Parathyroid adenoma (tissue), 2 donors: ENCODE data around the gene UGDH.
"Not testable (repeated sequence)": the region's sequence is repeated elsewhere in the genome, so short reads cannot be mapped to it uniquely, and the experiment has no call there.

Source experiments
- H2AFZ ChIP-seq: fragments of 300-600 bp; sonication (generic); one replicate; pipeline ENCODE4 v1.7.0; 2017; ENCODE audit warnings: antibody characterized with exemption, mild to moderate bottlenecking
- H3K27ac ChIP-seq: fragments of 300-600 bp; sonication (generic); one replicate; pipeline ENCODE4 v1.7.0; 2017
- H3K27me3 ChIP-seq: fragments of 300-600 bp; sonication (generic); one replicate; pipeline ENCODE4 v1.7.0; 2017; ENCODE audit warnings: low read length; ENCODE audit not compliant: control insufficient read depth, insufficient read depth
- H3K36me3 ChIP-seq: fragments of 300-600 bp; sonication (generic); one replicate; pipeline ENCODE4 v1.7.0; 2017; ENCODE audit warnings: low read length; ENCODE audit not compliant: control insufficient read depth, insufficient read depth
- H3K4me1 ChIP-seq: fragments of 300-600 bp; sonication (generic); one replicate; pipeline ENCODE4 v1.7.0; 2017; ENCODE audit warnings: control low read depth
- H3K4me2 ChIP-seq: fragments of 300-600 bp; sonication (generic); one replicate; pipeline ENCODE4 v1.7.0; 2017; ENCODE audit warnings: low read length
- H3K4me3 ChIP-seq: fragments of 300-600 bp; sonication (generic); one replicate; pipeline ENCODE4 v1.7.0; 2017; ENCODE audit warnings: low read depth, low read length
- H3K79me2 ChIP-seq: fragments of 300-600 bp; sonication (generic); one replicate; pipeline ENCODE4 v1.7.0; 2017; ENCODE audit warnings: control low read depth
- H3K9ac ChIP-seq: fragments of 300-600 bp; sonication (generic); one replicate; pipeline ENCODE4 v1.7.0; 2017; ENCODE audit warnings: mild to moderate bottlenecking
- H3K9me3 ChIP-seq: fragments of 300-600 bp; sonication (generic); one replicate; pipeline ENCODE4 v1.7.0; 2017; ENCODE audit warnings: low read length; ENCODE audit not compliant: control insufficient read depth
- TF ChIP-seq, protein P1 (sequence below): fragments of 300-600 bp; sonication (generic); IDR thresholded peaks from one replicate; pipeline ENCODE4 v1.7.0; 2017; ENCODE audit warnings: antibody characterized with exemption, mild to moderate bottlenecking
- donor health status: primary hyperparathyroidism.

Gene UGDH

DNA sequence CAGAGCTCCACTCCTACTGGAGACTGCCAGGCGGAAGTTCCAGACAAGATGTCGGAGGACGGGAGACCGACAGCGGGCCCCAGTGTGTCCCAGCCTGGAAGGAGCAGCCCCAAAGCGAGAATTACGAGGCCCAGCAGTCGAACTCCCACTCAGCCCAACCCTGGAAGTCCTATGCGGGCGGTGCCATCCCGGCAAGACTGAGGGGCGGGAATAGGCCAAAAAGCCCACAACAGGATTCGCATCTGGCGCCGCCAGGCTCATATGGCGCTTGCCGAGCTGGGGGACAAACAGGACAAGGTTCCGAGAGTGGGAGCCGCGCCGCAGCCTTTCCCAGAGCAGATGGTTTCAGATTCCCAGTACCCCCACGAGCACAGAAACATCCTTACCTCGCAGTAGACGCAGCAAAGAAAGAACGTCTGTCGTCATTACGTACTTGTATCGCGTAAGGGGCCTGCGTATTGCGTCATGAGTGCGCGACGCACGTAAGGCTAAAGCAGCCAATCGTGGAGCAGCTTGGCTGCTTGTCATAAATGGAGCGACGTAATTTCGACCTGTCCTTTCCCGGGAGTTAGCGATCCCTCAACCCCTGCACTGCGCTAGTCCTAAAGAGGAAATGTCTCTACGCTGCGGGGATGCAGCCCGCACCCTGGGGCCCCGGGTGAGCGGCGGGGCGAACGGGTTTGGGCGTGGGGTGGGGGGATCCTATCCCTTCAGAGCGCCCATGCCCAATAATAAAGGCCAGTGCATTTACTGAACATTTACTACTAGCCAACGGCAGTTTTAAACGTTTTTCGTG lies 68.5 kb downstream of the UGDH start, which contains the start of the genes LIAS and RPL9:
Gene LIAS, plus strand, starts transcription at position 552 of the 796 bp plus-strand sequence. Its CDS starts 62 bp downstream, at position 614.
Gene RPL9, minus strand, starts transcription at position 418 of the 796 bp plus-strand sequence. CDS start 483 bp downstream, outside the sequence.
- peak within 1 kb of the TSS; percentile 97 for H3K4me2 ChIP-seq
- H3K4me1 ChIP-seq = peaks cover 9% of the 10 kb centered on the region
- H3K79me2 ChIP-seq = peaks cover 15% of the 10 kb centered on the region
- H2AFZ ChIP-seq = peak within 1 kb of the TSS; percentile 95
- H3K36me3 ChIP-seq = no peaks in the 10 kb centered on the region
- TF ChIP-seq, protein P1, sequence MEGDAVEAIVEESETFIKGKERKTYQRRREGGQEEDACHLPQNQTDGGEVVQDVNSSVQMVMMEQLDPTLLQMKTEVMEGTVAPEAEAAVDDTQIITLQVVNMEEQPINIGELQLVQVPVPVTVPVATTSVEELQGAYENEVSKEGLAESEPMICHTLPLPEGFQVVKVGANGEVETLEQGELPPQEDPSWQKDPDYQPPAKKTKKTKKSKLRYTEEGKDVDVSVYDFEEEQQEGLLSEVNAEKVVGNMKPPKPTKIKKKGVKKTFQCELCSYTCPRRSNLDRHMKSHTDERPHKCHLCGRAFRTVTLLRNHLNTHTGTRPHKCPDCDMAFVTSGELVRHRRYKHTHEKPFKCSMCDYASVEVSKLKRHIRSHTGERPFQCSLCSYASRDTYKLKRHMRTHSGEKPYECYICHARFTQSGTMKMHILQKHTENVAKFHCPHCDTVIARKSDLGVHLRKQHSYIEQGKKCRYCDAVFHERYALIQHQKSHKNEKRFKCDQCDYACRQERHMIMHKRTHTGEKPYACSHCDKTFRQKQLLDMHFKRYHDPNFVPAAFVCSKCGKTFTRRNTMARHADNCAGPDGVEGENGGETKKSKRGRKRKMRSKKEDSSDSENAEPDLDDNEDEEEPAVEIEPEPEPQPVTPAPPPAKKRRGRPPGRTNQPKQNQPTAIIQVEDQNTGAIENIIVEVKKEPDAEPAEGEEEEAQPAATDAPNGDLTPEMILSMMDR = no peak
- peak within 1 kb of the TSS; percentile 96 for H3K4me3 ChIP-seq
- H3K27ac ChIP-seq = peak within 1 kb of the TSS; percentile 90
- H3K27me3 ChIP-seq = no peaks in the 10 kb centered on the region
- H3K9me3 ChIP-seq = no peaks in the 10 kb centered on the region
- H3K9ac ChIP-seq = peak within 1 kb of the TSS; percentile 53

- not testable (repeated sequence) for H3K4me1 ChIP-seq
Measured at GRCh38 chr4:39458161-39458504, 69.1 kb downstream of the UGDH start.

DNA sequence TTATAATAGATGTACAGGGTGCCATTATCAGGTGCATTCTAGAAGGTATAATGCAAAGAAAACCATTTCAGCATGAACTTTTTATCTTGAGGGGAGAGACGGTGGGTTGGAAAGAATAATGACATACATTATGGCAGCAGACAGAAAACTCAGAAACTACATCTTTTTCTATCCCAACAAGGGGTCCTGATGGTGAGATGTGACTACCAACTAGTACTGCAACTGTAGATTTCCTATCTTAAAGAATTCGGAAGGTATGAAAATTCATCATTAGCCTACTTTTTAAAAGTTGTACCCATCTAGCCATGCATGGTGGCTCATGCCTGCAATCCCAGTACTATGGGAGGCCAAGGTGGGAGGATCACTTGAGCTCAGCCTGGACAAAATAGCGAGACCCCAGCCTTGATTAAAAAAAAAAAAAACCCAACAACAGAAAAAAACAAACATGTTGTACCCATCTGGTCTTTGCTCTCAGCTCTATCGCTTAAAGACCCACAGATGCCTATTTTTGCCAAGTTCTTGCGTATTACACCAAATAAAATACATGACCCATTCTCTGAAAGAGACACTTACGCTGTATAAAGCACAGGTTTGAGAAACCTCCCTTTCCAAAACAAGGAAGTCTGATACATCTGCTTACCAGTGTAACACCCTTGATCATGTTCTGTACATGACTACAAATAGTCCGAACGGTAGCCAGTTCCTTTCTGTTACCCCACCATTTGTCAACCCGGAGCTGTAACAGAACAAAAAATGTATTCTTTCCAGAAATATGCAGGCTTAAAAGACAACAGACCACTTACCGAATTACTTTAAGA lies 70.1 kb downstream of the UGDH start:
- TF ChIP-seq, protein P1 = no peak
- Histone ChIP-seq H3K79me2 (peaks cover 15% of the 10 kb centered on the region), H3K9ac (no peak overlapping the region), H3K4me1 (peaks cover 9% of the 10 kb centered on the region), H3K27me3 (no peaks in the 10 kb centered on the region), H3K4me2 (peak overlapping the region; percentile 97), H3K4me3 (peak overlapping the region; percentile 96), H2AFZ (no peak overlapping the region), H3K36me3 (no peaks in the 10 kb centered on the region), H3K9me3 (no peaks in the 10 kb centered on the region), H3K27ac (no peak overlapping the region)

More at GRCh38 chr4:39458161-39458504, 69.1 kb downstream of the UGDH start:
- Histone ChIP-seq H3K9ac (peak overlapping the region; percentile 16), H3K4me3 (peak overlapping the region; percentile 96), H3K79me2 (peaks cover 15% of the 10 kb centered on the region), H2AFZ (peak overlapping the region; percentile 95), H3K27ac (peak overlapping the region; percentile 90), H3K4me2 (peak overlapping the region; percentile 97)
- H3K9me3 ChIP-seq, H3K36me3 ChIP-seq, H3K27me3 ChIP-seq: not testable (repeated sequence)

DNA sequence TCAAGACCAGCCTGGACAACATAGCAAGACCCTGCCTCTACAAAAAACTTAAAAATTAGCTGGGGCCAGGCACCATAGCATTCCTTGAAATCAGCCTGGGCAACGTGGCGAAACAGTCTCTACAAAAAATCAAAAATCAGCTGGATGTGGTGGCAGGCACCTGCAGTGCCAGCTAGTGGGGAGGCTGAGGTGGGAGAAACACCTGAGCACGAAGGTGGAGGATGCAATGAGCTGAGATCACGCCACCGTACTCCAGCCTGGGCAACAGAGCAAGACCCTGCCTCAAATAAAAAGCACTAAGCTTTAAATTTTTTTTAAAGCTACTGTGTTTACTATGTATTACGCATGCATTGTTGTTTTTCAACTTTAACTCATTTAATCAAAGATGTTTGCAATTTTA lies 71.8 kb downstream of the UGDH start:
- Histone ChIP-seq H3K4me3 (no peak overlapping the region), H3K9ac (no peak overlapping the region), H3K4me1 (peaks cover 9% of the 10 kb centered on the region), H3K27ac (no peak overlapping the region), H3K79me2 (peaks cover 15% of the 10 kb centered on the region), H3K36me3 (no peaks in the 10 kb centered on the region), H2AFZ (no peak overlapping the region), H3K9me3 (no peaks in the 10 kb centered on the region), H3K27me3 (no peaks in the 10 kb centered on the region), H3K4me2 (no peak overlapping the region)
- TF ChIP-seq, protein P1 = no peak

DNA sequence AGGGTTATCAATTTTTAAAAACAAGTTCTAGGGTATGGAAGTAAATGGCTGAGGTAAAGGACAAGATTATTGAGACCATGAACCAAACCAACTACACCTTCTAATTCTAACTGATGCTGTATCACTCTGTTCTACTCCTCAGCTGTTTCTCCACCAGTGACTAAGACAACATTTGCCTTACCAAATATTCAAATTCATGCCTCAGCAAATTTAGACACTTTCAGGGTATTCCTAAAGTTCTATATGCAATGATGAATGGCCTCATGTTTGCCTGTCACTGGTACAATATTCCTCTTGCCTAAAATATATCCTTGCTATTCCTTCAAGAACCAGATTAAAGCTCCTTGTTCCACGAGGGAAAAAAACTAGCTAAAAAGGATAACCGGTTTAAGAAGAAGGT lies 73.5 kb downstream of the UGDH start:
- H3K4me3 ChIP-seq = no peak overlapping the region
- no peak overlapping the region for H3K27ac ChIP-seq
- H3K9me3 ChIP-seq = no peaks in the 10 kb centered on the region
- TF ChIP-seq, protein P1 = no peak
- no peak overlapping the region for H3K9ac ChIP-seq
- H2AFZ ChIP-seq = no peak overlapping the region
- H3K36me3 ChIP-seq = no peaks in the 10 kb centered on the region
- peaks cover 9% of the 10 kb centered on the region for H3K4me1 ChIP-seq
- peaks cover 15% of the 10 kb centered on the region for H3K79me2 ChIP-seq
- H3K4me2 ChIP-seq = no peak overlapping the region
- no peaks in the 10 kb centered on the region for H3K27me3 ChIP-seq
